ENCODE data around the gene KIF1A. TPM values are rescaled to one million over a fixed set of nuclear protein-coding genes. Genes with fewer than 3 reads are reported as not detected.

Gene KIF1A
- total RNA-seq, 1 experiment from 2014 or later, result 279 TPM

DNA sequence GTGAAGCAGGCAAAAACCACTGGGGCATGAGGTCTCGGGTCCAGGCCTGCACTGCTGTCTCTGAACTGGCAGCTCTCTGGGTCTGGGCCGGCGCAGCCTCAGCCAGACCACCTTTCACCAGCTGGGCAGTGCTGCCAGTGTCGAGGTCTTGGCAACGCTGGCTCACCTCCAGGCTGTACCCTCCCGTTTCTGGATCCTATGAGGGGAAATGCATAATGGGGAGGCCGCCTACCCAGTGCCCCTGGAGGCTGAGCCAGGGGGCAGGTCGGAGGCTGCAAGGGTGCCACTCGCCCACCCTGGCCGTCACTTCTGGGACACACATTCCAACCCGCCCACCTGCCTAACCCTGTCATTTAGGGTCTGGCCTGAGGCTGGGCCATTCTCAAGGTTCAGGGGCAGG is 24.6 kb downstream of the KIF1A start:
- Mint-ChIP-seq H3K9me3 (no peaks in the 10 kb centered on the region), H3K27me3 (ENCODE audit: low read depth) (no peaks in the 10 kb centered on the region), H3K4me1 (peaks cover 17% of the 10 kb centered on the region), H3K36me3 (peaks cover 30% of the 10 kb centered on the region), H3K27ac (no peak overlapping the region), H3K4me3 (no peak overlapping the region)
- DNase-seq (ENCODE audit: low spot score) (no peak), ATAC-seq (no peak)
- ChIA-PET POLR2A (no interaction called here), CTCF (interaction anchor here (2.6 kb wide), 1 partner anchor 45 kb away, joined by 12 read pairs; no protein-coding TSS in a partner anchor)
- TF ChIP-seq FOXJ3 (CRISPR knock-in tag; IDR thresholded peaks at IDR 0.05; ENCODE audit: borderline replicate concordance) (no peak), RORB (CRISPR knock-in tag; IDR thresholded peaks at IDR 0.05) (no peak), ATF2 (CRISPR knock-in tag; IDR thresholded peaks at IDR 0.05; ENCODE audit: borderline replicate concordance, low read depth) (no peak), ELF4 (CRISPR knock-in tag; IDR thresholded peaks at IDR 0.05; ENCODE audit: low read depth) (no peak), TEAD4 (CRISPR knock-in tag; IDR thresholded peaks at IDR 0.05) (no peak)
- TF ChIP-seq, protein P1, sequence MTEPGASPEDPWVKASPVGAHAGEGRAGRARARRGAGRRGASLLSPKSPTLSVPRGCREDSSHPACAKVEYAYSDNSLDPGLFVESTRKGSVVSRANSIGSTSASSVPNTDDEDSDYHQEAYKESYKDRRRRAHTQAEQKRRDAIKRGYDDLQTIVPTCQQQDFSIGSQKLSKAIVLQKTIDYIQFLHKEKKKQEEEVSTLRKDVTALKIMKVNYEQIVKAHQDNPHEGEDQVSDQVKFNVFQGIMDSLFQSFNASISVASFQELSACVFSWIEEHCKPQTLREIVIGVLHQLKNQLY (CRISPR knock-in tag; IDR thresholded peaks at IDR 0.05), result no peak

- Mint-ChIP-seq H3K36me3 (peaks cover 30% of the 10 kb centered on the region), H3K9me3 (no peaks in the 10 kb centered on the region), H3K27ac (peak overlapping the region; percentile 82), H3K4me1 (peaks cover 13% of the 10 kb centered on the region), H3K27me3 (ENCODE audit: low read depth) (no peaks in the 10 kb centered on the region), H3K4me3 (no peak overlapping the region)
- DNase-seq (ENCODE audit: low spot score) (no peak), ATAC-seq (no peak)
- POLR2A ChIA-PET, result no interaction called here
- CTCF ChIA-PET, result interaction anchor here (2.6 kb wide), 1 partner anchor 46 kb away, joined by 12 read pairs; no protein-coding TSS in a partner anchor
- TF ChIP-seq SP1 (CRISPR knock-in tag; conservative IDR thresholded peaks at IDR 0.05) (no peak), HMGA2 (CRISPR knock-in tag; IDR thresholded peaks at IDR 0.05) (no peak), SMAD3 (CRISPR knock-in tag; IDR thresholded peaks at IDR 0.05; ENCODE audit: borderline replicate concordance) (no peak), GRHL2 (CRISPR knock-in tag; IDR thresholded peaks at IDR 0.05; ENCODE audit: insufficient replicate concordance, severe bottlenecking) (no peak)
These were observed 25.8 kb downstream of the KIF1A start for GRCh38 chr2:240794178-240794721.

GRCh38 chr2:240793313-240794177 is 26.5 kb downstream of the KIF1A start:
- DNase-seq (ENCODE audit: low spot score) (no peak), ATAC-seq (no peak)
- ChIA-PET CTCF (interaction anchor here (2.6 kb wide), 1 partner anchor 47 kb away, joined by 12 read pairs; no protein-coding TSS in a partner anchor), POLR2A (interaction anchor here (0.7 kb wide), 1 partner anchor 21 kb away, joined by 3 read pairs; no protein-coding TSS in a partner anchor)
- Mint-ChIP-seq H3K27me3 (ENCODE audit: low read depth) (no peaks in the 10 kb centered on the region), H3K36me3 (peaks cover 33% of the 10 kb centered on the region), H3K9me3 (no peaks in the 10 kb centered on the region), H3K4me3 (no peak overlapping the region), H3K4me1 (peaks cover 13% of the 10 kb centered on the region), H3K27ac (peak overlapping the region; percentile 82)
- TF ChIP-seq SMAD4 (CRISPR knock-in tag; IDR thresholded peaks at IDR 0.05) (no peak), NFATC4 (CRISPR knock-in tag; IDR thresholded peaks at IDR 0.05) (no peak), NR3C1 (CRISPR knock-in tag; conservative IDR thresholded peaks at IDR 0.05; ENCODE audit: low read depth) (no peak), ZNF425 (CRISPR knock-in tag; conservative IDR thresholded peaks at IDR 0.05) (no peak), ZNF671 (CRISPR knock-in tag; IDR thresholded peaks at IDR 0.05) (no peak), IRF1 (CRISPR knock-in tag; IDR thresholded peaks at IDR 0.05) (no peak)
